OCI-LY3 (cell line): ENCODE measurements around the gene TRIO.

Experiments used
- CTCF ChIP-seq: fragments of 200-600, 300-600 bp; sonication (generic); IDR thresholded peaks from 2 replicates; pipeline ENCODE4 v1.5.1; 2014; ENCODE audit warnings: antibody characterized with exemption, low read length, low read depth
- EZH2phosphoT487 ChIP-seq: fragments of 200-600 bp; shearing (Covaris generic); IDR thresholded peaks from 2 replicates; pipeline ENCODE4 v1.6.1; 2018; ENCODE audit warnings: antibody characterized with exemption, mixed run types, low read depth

DNA sequence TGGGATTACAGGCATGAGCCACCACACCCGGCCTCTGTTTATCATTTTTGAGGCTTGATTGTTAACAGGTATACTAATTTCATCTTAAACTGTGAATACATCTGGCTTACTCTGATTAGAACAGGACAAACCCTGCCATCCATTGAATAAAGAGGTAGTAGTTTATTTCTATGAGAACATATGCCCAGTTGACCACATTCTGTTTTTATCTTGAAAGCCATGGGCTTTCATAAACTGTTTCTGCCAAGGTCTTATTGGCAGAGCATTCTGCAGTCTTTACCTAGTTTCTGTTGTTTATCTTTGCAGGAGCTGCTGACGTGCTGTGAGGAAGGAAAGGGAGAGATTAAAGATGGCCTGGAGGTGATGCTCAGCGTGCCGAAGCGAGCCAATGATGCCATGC is 253.6 kb downstream of the TRIO start:
- TF ChIP-seq CTCF: no peak
- no peak for TF ChIP-seq EZH2phosphoT487
